ENCODE measurements around the gene FOXN4. TPM values are rescaled to one million over a fixed set of nuclear protein-coding genes. Genes with fewer than 3 reads are reported as not detected.
A peak's percentile ranks its signal among the peaks of the same experiment; 100 is the strongest.

Gene FOXN4
- total and polyA plus RNA-seq, 2 experiments from 2014 or later: 0.15 to 2.5 TPM

- H3K4me3 ChIP-seq: no peak overlapping the region
- no peak for DNase-seq (ENCODE audit: low read depth in 1 of 2, low spot score in 1 of 2)
- TF ChIP-seq, protein P1, sequence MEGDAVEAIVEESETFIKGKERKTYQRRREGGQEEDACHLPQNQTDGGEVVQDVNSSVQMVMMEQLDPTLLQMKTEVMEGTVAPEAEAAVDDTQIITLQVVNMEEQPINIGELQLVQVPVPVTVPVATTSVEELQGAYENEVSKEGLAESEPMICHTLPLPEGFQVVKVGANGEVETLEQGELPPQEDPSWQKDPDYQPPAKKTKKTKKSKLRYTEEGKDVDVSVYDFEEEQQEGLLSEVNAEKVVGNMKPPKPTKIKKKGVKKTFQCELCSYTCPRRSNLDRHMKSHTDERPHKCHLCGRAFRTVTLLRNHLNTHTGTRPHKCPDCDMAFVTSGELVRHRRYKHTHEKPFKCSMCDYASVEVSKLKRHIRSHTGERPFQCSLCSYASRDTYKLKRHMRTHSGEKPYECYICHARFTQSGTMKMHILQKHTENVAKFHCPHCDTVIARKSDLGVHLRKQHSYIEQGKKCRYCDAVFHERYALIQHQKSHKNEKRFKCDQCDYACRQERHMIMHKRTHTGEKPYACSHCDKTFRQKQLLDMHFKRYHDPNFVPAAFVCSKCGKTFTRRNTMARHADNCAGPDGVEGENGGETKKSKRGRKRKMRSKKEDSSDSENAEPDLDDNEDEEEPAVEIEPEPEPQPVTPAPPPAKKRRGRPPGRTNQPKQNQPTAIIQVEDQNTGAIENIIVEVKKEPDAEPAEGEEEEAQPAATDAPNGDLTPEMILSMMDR (IDR thresholded peaks at IDR 0.05; ENCODE audit: low read depth, low read length): no peak
- no peaks in the 10 kb centered on the region for H3K9me3 ChIP-seq (ENCODE audit: low read depth)
- no peaks in the 10 kb centered on the region for H3K4me1 ChIP-seq (ENCODE audit: low read depth)
- H3K27ac ChIP-seq: no peak overlapping the region
- peaks cover 16% of the 10 kb centered on the region for H3K27me3 ChIP-seq
- H3K36me3 ChIP-seq: no peaks in the 10 kb centered on the region
These were observed 6.3 kb downstream of the FOXN4 start for GRCh38 chr12:109302770-109303169.

DNA sequence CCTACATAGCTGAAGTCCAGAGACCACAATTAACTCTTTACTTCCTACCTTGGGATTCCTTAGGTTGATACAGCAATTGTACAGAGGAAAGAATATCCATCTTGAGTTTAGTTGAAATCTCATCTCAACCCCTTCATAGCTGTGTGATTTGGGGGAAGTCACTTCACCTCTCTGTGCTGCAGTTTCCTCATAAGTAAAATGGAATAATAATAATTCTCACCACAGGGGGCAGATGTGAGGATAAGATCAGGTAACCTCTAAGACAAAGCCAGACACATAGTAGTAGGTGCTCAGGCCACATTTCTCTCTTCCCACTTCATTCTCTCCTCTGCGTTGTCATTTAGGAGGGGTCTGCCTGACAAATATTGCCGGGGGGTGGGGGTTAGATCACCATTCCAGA, 6.7 kb downstream of the FOXN4 start:
- Histone ChIP-seq H3K36me3 (no peaks in the 10 kb centered on the region), H3K4me1 (ENCODE audit: low read depth) (no peaks in the 10 kb centered on the region), H3K27me3 (peaks cover 12% of the 10 kb centered on the region), H3K9me3 (ENCODE audit: low read depth) (no peaks in the 10 kb centered on the region), H3K27ac (no peak overlapping the region), H3K4me3 (no peak overlapping the region)
- DNase-seq (ENCODE audit: low read depth in 1 of 2, low spot score in 1 of 2): no peak
- TF ChIP-seq, protein P1 (IDR thresholded peaks at IDR 0.05; ENCODE audit: low read depth, low read length): peak; percentile 15

GRCh38 chr12:109301643-109302168, 7.4 kb downstream of the FOXN4 start:
- TF ChIP-seq, protein P1 (IDR thresholded peaks at IDR 0.05; ENCODE audit: low read depth, low read length): no peak
- no peak overlapping the region for H3K27ac ChIP-seq

DNA sequence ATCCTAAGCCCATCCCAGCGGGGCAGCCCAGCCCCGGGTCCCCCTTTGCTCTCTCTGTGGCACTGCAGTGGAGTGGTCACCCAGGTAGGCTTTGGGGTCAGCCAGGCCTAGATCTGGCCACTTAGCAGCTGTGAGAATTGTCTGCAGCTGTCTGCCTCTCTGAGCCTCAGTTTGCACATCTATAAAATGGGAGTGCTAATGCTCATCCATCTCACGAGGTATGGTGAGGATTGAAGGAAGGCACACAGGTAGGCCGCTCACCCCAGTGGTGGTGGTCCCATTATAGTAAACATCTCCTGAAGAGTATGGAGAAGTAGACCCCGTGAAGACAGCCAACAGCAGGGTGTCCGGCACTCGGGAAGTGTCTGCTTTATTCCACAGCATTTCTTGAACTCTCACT, 9.2 kb downstream of the FOXN4 start:
- no peak for DNase-seq (ENCODE audit: low read depth in 1 of 2, low spot score in 1 of 2)
- Histone ChIP-seq H3K27ac (no peak overlapping the region), H3K27me3 (peaks cover 2% of the 10 kb centered on the region), H3K4me1 (ENCODE audit: low read depth) (no peaks in the 10 kb centered on the region), H3K36me3 (no peaks in the 10 kb centered on the region), H3K9me3 (ENCODE audit: low read depth) (no peaks in the 10 kb centered on the region), H3K4me3 (no peak overlapping the region)
- TF ChIP-seq, protein P1 (IDR thresholded peaks at IDR 0.05; ENCODE audit: low read depth, low read length): no peak

More at GRCh38 chr12:109301643-109302168, 7.4 kb downstream of the FOXN4 start:
- Histone ChIP-seq H3K36me3 (no peaks in the 10 kb centered on the region), H3K4me1 (ENCODE audit: low read depth) (no peaks in the 10 kb centered on the region), H3K4me3 (no peak overlapping the region), H3K27me3 (peaks cover 5% of the 10 kb centered on the region), H3K9me3 (ENCODE audit: low read depth) (no peaks in the 10 kb centered on the region)
- no peak for DNase-seq (ENCODE audit: low read depth in 1 of 2, low spot score in 1 of 2)

GRCh38 chr12:109296431-109296830, 12.7 kb downstream of the FOXN4 start:
- Histone ChIP-seq H3K4me3 (no peak overlapping the region), H3K27ac (no peak overlapping the region)
- TF ChIP-seq, protein P1 (IDR thresholded peaks at IDR 0.05; ENCODE audit: low read depth, low read length): no peak

More at GRCh38 chr12:109296431-109296830, 12.7 kb downstream of the FOXN4 start:
- peaks cover 2% of the 10 kb centered on the region for H3K27me3 ChIP-seq
- DNase-seq (ENCODE audit: low read depth in 1 of 2, low spot score in 1 of 2): no peak
- H3K36me3 ChIP-seq: no peaks in the 10 kb centered on the region
- H3K4me1 ChIP-seq (ENCODE audit: low read depth): peaks cover 6% of the 10 kb centered on the region
- no peaks in the 10 kb centered on the region for H3K9me3 ChIP-seq (ENCODE audit: low read depth)
